Measurements from ENCODE around the gene FAM209A.
"Not testable (repeated sequence)": the region's sequence is repeated elsewhere in the genome, so short reads cannot be mapped to it uniquely, and the experiment has no call there.

The FAM209A gene

DNA sequence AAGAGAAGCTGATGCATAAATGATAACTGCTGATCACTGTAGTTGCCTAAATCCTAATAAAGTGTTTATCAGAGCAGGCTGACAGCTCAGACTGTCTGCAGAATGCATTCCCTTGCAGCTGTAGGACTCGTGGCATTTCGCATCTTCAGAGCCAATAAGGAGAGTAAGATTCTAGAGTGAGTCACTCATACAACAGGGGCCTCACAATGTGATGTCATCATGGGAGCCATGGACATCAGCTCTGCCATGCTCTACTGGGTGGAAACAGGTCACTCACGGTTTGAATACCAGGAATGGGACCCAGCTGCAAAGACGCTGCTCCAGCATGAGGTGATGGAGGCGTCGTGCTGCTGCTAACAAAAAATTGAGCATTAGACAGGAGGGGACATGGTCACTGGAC, 15.9 kb downstream of the FAM209A start:
- no peak for DNase-seq (ENCODE audit: low read depth in 2 of 2)

DNA sequence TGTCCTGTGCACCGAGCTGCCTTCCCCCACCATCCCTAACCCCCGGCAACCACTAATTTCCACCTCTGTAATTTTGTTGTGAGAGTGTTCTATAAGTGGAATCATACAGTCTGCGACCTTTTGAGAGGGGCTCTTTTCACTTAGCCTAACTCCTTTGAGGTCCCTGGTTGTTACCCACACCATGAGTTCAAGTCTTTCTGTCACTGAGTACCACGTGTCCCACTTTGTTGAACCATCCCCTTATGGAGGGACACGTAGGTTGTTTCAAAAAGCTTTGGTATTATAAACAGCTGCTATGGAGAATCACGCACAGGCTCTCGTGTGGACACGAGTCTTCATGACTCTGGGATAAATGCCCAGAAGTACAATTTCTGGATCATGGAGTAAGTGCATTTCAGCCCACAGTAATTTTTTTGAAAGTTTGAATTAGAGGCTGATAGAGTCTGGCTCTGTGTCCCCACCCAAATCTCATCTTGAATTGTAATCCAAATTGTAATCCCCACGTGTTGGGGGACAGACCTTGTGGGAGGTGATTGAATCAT, 18.0 kb downstream of the FAM209A start:
- no peak for DNase-seq (ENCODE audit: low read depth in 2 of 2)

DNA sequence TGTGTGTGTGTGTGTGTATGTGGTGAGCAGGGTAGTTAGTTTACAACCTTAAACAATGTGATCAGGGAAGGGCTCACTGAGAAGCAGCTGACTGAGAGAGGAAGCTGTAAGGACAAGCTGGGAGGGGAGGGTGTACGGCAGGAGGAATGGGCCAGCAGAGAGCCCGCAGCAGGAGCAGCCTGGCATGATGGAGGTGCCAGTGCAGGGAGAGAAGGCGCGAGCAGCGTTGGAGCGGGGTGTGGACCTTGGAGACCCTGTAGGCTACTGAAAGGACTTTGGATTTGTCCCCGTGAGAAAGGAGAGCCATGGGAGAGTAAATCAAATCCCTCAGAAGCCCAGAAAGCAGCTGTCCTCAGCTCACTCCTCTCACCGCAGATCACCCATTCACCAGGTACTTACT, 27.0 kb downstream of the FAM209A start:
- no peak for DNase-seq (ENCODE audit: low read depth in 2 of 2)

DNA sequence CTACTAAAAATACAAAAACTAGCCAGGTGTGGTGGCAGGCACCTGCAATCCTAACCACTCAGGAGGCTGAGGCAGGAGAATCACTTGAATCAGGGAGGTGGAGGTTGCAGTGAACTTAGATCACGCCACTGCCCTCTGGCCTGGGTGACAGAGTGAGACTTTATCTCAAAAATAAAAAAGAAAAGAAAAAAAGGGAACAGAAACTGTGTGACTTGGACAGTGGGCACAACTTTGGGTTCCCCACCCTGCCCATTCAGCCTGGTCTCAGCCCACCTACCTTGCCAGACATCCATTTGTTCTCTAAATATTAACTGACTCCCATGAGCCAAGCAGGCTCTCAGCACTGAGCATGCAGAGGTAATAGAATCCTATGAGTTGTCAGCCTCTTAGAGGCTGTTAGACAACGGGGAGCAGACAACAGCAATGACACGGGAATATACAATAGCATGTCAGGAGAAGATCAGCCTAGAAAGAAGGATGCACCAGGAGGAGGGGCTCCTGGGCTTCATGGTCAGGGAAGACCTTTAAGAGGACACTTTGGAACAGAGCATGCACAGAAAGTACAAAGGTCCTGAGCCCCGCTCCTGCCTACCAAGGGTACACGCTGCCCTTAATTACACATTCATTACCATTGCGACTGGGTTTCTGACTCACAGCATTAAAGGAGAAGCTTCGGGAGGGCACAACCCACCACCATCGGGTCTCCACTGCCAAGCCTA, 28.5 kb downstream of the FAM209A start:
- DNase-seq (ENCODE audit: low read depth in 2 of 2): no peak

DNA sequence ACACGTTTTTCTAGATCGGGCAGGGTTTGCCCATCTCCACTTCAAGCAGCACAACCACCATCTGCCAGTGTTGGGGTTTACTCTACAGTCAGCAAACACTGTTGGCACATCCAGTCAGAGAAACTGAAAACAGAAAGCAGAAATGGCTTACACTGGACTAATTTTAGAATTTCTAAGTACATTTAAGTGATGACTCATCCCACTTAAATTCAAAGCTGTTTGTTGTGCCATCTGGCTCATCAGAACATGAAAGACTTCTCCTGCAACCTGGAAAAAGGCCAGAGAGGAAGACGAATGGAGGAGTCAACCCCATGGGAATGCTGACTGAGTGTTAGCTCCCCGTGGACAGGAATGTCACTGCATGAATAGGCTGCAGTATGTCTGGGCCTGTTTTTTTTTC, 30.3 kb downstream of the FAM209A start:
- DNase-seq (ENCODE audit: low read depth in 2 of 2): no peak

DNA sequence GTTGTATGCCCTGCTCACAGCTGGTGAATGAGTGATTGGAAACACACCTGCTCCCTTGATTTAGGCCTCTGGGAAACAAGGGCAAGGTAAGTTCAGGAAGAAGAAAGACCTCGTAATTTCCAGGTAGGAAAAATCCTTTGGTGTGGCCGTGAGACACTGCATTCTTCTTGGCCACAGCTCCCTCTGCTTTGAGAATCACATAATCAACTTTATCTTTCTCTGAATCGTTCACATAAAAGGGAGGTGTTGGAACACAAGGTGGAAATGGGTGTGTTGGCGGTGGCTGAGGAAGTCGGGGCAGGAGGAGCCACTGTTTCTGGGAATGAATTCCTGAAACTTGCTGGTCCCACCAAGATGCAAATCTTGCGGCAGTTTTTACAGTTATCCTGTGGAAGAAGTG, 34.4 kb downstream of the FAM209A start:
- no peak for DNase-seq (ENCODE audit: low read depth in 2 of 2)

DNA sequence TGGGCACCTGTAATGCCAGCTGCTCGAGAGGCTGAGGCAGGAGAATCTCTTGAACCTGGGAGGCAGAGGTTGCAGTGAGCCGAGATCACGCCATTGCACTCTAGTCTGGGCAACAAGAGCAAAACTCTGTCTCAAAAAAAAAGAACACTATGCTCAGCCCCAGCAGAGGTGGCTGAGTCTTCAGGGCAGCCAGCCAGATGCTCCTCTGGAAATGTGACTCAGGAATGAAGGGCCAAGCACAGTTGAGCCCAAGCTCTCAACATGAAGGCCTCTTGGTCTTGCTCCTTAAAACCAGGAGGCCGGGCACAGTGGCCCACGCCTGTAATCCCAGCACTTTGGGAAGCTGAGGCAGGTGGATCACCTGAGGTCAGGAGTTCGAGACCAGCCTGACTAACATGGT, 40.0 kb downstream of the FAM209A start:
- not testable (repeated sequence) for DNase-seq (ENCODE audit: low read depth in 2 of 2)

DNA sequence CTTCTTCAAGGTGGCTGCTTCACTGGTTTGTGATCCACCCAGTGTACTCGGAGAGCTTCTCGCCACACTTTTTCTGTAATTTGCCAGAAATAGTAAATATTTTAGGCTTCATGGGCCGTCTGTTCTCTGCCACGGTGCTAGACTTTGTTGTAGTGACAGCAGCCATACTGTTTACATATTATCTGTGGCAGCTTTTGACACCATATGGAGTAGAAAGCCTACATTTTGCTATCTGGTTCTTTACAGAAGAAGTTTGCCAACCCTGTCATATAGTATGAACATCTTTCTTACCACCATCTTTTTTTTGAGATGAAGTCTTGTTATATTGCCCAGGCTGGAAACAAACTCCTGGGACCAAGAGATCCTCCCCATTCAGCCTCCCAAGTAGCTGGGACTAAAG, 41.0 kb downstream of the FAM209A start:
- no peak for DNase-seq (ENCODE audit: low read depth in 2 of 2)

DNA sequence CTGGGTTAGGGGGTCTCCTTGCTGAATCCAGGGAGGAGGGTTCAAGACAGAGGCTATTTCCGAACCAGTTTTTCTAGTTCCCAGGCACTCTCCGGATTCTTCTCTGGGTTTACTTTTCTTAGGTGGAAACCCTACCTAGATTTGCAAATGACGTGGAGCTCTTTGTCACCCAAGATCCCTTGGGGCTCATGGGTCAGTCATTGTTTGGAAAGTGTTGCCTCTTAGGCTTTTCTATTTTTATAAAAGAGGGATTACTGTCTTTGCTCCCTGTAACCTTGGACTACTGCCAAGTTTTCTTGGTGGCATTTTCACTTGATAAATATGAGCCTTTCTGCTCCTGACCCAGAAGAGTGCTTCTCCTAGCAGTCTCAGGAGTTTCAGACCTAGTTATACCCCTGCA, 42.1 kb downstream of the FAM209A start:
- DNase-seq (ENCODE audit: low read depth in 2 of 2): no peak

DNA sequence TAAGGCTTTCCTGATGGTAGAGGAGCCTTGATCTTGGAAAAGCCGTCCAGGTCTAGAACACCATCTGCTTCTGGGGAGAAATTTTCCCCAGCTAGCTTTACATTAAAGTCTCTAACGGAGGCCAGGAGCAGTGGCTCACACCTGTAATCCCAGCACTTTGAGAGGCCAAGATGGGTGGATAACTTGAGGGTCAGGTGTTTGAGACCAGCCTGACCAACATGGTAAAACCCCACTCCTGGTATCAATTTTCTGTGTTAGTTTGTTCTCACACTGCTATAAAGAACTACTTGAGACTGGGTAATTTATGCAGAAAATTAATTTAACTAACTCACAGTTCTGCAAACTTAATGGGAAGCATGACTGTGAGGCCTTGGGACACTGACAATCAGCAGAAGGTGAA, 46.3 kb downstream of the FAM209A start:
- DNase-seq (ENCODE audit: low read depth in 2 of 2): no peak

DNA sequence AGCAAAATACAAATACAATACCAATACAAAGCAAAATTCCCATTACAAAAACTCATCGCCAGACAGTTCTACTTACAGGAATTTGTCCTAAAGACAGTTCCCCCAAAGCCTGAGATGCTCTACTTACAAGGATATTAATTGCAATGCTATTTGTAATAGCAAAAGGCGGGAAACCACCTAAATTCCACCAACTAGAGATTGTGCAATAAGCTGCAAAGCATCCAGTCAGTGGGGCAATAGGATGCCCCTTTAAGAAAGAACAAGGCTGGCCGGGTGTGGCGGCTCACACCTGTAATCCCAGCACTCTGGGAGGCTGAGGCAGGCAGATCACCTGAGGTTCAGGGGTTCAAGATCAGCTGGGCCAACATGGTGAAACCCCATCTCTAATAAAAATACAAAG, 47.6 kb downstream of the FAM209A start:
- DNase-seq (ENCODE audit: low read depth in 2 of 2): no peak

DNA sequence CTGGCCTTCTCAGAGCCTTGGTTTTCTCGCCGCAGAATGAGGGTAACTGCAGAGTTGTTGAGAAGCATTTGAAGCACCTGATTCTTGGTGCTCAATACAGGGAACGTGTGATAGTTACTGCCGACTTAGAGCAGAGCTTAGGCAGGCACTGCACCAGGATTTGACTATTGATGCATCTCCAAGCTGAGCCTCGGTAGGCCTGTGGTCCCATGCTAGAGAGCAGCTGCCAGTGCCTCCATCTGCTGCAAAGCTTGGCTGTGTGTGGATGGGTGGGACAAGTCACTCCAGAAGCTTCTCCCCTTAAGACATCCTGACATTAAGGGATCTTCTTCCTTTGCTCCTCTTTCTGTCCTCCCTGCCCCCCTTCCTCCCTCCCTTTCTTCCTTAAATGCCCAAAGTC, 49.4 kb downstream of the FAM209A start:
- DNase-seq (ENCODE audit: low read depth in 2 of 2): no peak

DNA sequence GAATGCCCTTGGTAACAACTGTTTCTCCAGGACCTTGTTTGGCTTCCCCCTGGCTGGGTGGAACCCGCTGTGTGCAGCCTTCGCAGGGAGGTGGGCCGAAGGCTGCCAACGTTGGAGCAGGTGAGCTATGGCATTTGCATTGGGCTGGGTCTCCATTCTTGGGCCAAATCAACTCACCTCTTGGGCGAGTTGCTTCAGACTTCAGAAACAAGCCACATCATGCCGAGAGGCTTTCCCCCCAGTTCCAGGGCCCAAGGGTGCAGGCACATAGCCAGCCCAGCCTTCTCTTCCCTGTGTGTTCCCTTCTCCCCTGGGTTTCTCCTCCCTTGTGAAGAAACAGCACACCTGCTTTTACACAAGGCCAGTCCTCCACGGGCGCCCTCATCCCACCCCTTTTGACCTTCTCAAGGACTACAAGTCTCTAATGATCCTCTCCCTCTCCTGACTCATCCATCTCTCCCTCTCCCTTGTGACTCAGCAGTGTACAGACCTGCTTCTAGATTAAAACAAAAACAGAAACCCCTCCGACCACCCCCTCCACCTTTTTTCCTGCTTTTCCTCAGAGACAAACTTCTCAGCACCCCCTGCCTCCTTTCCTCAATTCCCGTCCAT, 50.1 kb downstream of the FAM209A start:
- DNase-seq (ENCODE audit: low read depth in 2 of 2): no peak

DNA sequence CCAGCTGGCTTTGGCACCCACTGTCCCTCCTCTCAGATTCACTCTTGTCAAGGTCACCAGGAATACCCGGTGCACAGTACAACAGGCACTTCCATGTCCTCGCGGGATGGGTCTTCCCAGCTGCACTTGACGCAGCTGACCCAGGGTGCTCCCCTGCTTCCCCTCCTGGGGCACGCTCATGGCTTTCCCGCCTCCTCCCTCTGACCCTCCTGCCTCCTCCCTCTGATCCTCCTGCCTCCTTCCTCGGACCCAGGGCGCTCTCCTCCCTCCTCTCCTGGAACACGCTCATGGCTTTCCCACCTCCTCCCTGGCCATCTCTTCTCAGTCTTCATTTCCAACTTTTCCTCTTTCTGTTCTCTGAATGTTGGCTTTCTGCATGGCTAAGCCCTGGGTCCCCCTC, 50.6 kb downstream of the FAM209A start:
- no peak for DNase-seq (ENCODE audit: low read depth in 2 of 2)
